Left renal cortex interstitium (tissue), 4 donors: ENCODE results near the gene MBTPS2. TPM values are rescaled to one million over a fixed set of nuclear protein-coding genes. Genes with fewer than 3 reads are reported as not detected.
"Not testable (repeated sequence)": the region's sequence is repeated elsewhere in the genome, so short reads cannot be mapped to it uniquely, and the experiment has no call there.

ENCODE experiments used
- DNase-seq, 4 donors: peaks; one replicate each; pipeline ENCODE4 v3.0.0-alpha.2; 2013; ENCODE audit warnings: low read depth in 4 of 4, low spot score in 2 of 4, missing footprints in 1 of 4
- polyA plus RNA-seq, 4 donors: library from polyadenylated mRNA; unstranded; fragments of 120-200 nt; gene quantifications; one replicate each; pipeline ENCODE4 v1.2.1, GENCODE V29; 2013; ENCODE audit not compliant: insufficient read length in 4 of 4

MBTPS2 gene
- polyA plus RNA-seq, result 10 to 100 TPM; 27.2 to 36.5 (median 33.8) TPM

DNA sequence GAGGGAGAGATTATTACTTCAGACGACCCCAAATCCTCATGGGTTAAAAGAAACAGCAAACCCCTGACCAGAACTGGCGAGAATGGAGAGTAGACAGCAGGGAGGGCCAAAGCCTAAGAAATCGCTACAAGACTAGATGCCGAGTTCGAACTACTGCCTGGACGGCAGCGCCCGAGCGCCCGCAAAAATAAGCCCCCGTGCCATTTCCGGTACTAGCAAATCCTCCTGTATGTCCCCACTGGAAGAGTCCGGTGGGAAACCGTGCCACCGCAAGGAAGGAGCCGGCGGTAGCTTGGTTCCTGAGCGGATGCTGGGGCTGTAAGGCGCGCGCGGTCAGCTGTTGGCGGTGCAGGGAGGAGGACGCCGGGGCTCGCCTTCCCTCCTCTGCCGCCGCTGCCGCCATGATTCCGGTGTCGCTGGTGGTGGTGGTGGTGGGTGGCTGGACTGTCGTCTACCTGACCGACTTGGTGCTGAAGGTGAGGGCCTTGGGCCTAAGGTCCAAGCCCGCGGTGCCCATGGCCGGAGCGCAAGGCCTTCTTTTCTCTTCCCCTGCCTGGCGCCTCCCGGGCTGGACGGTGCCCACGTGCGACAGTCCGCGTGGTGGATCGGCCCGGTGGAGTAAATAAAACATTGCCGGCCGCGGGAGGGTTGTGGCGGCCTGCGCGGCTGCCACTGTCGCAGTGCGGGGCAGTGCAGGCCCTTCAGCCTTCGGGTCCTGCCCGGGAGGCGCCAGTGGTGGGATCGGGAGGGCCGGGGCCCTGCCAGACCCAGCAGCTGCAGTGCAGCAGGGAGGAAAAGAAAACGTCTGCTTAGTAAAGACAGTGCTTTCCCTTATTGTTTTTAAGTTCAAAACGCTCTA, at the start of gene MBTPS2:
Gene MBTPS2, plus strand, starts transcription at position 284 of the 859 bp plus-strand sequence. Its CDS starts 118 bp downstream, at position 402.
- peak; percentile 50 to 81 (median 73) for DNase-seq

DNA sequence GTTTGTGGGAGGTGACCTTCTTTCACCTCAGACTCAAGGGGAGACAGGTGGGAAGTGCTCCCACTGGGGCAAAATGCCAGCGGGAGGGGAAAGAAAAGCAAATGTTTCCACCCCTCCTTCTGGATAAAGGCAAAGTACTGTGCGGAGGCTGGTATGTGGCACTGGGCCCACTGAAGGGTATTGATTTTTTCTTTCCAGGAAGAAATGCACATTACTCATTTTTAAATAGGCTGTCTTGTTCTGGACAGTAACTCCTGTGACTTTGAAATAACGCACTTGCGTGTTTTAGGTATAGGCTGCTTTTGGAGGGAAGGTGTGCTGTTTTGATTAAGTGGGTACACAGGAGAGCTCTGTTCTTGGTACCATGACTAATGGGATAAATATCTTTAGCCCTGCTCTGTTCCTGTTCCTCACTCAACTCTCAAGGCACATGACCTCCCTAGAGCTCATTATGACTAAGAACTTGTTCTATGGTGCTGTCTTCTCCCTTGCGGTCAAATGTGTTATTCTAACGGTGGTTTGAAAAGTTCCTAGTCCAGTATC, 40.7 kb upstream of the MBTPS2 start:
- no peak for DNase-seq

DNA sequence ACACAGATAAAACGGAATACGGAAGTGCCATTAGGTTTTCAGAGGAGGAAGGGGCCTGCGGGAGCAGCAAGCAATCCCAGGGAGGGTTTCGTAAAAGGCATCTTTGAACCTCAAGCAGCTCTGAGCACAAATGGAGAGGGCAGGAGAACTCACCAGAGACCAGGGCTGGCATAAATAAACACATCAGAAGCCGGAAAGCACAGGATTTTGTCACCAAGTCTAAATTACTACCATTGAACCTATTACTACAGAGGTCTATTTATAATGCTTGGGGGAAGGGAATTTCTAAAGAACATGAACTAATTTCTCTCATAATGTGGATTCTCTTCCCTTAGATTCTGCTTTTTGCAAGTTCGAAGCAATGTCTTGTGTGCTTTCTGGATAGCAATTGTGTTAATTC, 39.6 kb upstream of the MBTPS2 start:
- no peak for DNase-seq

DNA sequence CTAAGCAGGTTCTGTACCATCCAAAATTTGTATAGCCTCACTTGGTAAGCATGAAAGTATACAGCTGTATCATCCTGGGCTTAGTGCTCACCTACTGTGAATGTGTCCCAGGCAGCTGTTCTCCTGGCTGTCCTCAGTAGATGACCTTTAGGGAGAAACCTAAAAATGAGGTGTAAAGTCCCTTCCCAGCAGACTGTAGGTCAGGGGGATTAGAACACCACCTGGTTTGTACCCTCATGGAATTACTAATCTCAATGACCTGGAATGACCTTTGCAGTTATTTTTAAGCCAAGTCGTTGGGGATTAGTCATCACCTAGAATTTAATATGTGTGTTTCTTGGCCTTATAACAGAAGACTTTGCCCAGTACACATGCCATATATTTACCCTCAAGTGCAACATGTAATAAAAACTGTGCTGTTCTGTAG, 39.1 kb upstream of the MBTPS2 start:
- DNase-seq, result no peak

DNA sequence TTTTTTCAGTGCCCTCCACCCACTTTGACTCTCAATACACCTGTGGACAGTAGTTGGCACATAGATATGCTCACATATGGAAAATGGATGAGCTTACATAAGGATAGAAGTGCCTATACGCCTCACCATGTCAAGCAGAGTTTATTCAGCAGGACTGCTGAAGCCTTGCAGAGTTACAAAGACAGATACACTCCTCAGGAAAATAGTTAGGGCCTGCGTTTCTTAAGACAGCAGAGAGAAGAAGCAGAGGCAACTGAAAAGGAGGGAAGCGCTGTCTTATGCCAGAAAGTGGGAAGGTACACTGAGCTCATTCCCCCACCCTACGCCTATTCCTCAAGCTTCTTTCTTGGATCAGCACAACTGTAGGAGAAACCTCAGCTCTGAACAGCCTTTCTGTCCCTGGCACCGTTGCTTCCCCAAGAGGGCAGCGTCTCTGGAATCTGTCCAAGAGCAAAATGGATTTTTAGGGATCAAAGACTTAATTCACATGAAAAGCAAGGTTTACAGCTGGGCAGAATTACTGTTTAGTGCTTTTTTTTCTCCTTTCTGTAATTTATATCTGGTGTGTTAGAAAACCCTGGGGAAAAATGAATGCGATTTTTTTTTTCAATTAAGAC, 37.3 kb upstream of the MBTPS2 start:
- no peak for DNase-seq

DNA sequence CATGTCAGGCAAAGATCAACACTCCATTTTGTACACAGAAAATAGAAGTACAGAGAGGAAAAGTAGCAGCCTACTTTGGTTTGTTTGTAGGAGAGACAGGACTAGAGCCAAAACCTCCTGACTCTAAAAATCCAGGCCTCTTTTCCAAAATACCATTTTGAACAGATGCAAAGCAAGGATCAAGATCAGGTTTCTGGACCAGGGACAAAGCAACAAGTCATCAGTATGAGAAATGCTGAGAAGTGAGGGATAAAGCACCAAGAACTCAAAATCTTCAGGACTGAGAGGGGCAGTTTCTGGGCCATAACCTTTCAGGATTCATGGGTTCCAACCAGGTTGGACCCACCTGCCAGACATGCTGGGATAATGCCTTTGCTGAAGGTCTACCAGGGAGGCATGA, 36.6 kb upstream of the MBTPS2 start:
- no peak for DNase-seq

DNA sequence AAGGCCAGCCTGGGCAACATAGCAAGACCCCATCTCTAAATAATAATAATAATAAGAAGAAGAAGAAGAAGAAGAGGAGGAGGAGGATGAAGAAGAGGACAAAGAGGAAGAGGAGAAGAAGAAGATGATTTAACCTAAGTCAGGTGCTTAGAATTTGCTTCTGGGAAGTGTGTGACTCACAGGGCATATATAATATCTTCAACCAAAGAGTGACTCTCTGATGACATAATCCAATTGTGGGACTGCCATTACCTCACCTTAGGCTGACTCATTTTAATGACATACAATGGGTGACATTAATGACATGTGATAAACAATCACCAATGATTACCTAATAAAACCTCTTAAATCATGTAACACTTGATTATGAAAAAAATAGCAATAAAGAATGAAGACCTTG, 32.7 kb upstream of the MBTPS2 start:
- no peak for DNase-seq

DNA sequence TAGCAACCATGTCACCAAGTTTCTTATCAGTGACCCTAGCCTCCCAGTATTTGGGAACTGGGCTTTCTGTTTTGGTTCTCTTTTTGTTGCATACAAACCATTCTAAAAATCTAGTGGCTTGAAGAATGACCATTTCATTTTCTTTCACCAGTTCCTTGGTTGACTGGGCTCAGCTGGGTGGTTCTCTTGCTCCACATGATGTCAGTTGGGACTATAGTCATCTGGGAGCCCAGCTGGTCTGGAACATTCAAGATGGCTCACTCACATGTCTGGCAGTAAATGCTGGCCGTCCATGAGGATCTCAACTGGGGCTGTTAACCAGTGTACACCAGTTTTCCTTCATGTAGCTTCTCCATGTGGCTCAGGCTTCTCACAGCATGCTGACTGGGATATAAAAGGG, 27.6 kb upstream of the MBTPS2 start:
- no peak for DNase-seq

DNA sequence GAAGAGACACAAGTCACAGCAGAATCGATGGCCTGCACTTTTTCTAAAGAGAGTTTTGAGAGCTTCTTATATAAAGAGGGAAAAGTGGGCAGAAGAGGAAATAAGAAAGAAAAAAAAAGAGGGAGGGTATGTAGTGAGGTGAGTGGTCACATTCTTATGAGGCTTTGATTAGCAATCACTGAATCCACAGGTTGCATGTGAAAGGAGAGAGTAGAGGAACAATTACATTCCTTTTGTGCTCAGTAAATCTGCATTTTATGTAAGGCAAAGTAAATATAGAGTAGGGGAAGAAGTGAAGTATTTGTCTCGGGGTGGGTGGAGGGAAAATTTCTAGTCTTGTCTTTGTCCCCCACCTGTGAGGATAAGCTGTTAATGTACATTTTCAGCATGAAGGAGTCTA, 26.8 kb upstream of the MBTPS2 start:
- DNase-seq, result no peak

DNA sequence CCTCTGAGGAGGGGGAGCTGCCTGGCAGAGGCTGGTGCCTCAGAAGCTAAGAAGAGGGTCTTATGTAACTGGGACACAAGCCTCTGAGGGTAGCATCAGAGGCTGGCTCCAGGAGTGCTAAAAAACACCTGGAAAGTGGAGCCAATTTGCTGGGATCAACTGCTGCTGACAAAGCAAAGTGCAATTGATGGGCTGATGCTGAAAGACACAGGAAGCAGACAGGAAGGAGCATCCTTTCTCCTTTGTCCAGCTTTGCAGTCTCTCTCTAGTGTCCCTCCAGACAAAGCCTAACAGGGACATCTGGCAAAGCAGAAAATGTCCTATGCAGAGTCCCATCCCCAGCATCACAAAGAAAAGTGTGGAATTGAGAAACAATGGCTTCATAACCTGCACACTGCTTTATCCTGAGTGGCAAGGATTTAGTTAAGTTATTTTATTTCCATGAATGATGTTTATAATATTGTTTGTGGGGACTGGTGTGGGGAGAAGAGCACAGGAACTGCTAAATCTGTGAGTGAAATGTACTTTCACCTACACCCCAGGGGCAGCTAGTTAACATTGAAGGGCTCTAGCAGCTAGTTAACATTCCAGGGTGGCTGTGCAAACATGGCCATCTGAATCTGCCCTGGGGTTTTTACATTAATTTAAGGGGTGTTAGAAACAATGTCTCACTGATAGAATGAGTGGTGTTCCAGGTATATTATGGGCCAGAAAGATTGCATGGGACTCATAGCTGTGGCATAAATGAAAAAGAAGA, 25.6 kb upstream of the MBTPS2 start:
- DNase-seq, result no peak

DNA sequence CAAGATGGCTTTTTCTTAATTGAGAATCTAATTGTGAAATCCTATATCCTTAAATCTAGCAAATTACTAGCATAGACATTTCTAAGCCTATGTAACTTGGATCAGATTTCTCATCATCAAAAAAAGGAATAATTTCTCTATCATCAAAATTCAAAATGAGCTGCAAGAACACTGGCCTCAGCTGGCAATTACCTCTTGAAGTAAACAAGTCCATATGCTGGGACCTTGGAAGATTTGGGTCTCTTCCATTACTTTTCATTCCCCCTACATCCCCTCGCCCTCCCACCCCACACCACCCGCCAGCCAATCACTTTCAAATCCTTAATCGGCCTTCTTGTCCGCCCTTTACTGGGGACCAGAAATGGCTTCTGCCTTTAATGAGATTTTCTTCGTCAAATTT, 23.3 kb upstream of the MBTPS2 start:
- no peak for DNase-seq

DNA sequence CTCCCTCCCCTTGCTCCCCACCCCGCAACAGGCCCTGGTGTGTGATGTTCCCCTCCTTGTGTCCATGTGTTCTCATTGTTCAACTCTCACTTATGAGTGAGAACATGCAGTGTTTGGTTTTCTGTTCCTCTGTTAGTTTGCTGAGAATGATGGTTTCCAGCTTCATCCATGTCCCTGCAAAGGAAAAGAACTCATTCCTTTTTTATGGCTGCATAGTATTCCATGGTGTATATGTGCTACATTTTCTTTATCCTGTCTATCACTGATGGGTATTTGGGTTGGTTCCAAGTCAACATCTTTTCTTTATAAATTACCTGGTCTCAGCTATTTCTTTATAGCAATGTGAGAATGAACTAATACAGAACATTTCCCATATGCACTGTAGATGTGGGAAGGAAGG, 19.2 kb upstream of the MBTPS2 start:
- DNase-seq, result not testable (repeated sequence)

DNA sequence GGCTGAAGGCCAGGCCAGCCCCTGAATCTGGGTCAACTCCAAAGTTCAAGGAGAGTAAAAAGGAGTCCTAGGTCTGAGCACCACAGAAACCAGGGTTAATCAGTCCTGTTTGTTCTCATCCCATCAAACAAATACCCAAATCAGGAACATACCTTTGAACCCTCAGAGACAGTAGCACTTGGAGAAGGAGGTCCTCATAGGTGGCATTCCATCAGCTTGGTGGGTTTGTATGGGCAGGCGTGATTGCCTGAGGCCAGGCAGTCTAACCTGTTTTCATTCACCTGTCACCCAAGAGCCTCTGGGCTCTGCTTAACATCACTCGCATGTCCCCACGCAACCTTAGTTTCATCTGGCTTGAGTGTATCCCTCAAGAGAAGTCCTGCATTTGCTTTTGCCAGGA, 17.5 kb upstream of the MBTPS2 start:
- no peak for DNase-seq

DNA sequence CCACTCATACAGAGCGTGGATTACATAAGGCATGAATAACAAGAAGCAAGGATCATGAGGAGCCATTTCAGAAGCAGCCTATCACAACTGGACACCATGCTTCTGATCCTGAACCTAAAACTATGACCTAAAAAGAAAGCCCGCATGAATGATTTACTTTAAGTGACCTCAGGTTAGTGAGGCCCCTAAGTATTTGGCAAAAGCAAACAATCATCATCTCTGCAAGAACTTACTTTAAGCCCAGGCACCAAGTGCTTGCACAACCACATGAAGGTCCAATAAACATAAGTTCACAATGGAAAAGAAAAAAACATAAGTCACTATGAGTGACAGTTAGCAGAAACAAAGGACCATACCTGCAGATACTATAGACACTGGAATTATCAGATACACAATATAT, 7.9 kb upstream of the MBTPS2 start:
- DNase-seq, result no peak

DNA sequence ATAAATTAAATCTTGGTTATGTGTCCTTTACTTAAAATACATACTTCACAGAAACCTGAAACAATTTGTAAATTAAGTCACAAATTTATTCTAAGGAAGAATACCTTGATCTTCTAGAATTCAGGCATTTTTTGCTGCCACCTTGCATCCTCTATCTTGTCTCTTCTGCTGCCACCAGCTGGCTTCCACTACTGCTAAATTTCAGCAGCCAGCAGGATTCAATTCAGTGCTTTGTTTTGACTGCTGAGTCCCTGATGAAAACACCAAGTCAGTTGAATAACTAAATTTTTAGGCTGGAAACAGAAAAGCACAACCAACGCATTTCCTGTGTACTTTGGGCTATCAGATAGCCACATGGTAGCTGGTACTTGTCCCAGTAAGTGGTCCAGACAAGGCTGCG, 2.4 kb upstream of the MBTPS2 start:
- DNase-seq, result no peak

DNA sequence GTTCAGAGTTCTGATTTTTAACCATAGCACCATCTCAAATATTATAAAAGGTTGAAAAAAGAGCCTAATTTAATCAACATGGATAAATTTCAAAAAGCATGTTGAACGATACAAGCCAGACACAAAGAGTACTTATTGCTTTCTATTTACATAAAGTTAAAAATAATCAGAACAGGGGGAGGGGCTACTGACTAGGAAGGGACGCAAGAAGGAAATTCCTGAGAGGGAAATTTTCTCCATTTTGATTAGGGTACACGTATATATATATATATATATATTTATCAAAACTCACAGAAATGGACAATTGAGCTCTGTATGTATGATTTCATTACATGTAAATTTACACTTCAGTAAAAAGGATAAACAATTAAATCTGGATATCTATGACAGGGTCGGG, 482 bp upstream of the MBTPS2 start:
- DNase-seq, result no peak

DNA sequence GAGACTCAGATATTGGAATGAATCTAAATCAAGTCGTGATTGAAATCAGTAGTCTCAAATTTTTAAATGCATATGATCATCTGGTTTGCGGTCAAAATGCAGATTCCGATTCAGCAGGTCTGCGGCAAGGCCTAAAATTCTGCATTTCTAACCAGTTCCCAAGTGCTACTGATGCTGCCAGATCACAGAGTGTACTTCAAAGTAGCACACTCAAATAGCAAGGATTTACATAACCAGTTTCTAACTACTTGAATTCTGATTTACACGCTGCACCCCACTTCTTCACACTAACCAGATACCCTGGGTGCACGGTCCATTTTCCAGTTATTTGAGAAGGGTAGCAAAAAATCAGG, 752 bp downstream of the MBTPS2 start:
- DNase-seq, result no peak

DNA sequence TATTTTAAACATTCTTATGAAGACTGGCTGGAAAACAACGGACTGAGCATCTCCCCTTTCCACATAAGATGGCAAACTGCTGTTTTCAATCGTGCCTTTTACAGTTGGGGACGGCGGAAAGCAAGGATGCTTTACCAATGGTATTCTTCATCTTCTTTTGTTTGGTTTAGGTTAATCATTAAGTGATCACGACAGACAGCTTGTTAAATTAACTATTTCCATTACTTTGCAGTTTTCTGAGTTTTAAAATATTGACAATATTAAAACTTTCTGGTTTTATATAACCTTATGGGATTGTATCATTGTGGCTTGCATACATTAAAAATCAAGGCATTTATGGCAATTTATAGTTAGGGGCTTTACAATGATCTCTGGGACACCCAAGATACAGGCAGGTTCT, 3.8 kb downstream of the MBTPS2 start:
- no peak for DNase-seq

DNA sequence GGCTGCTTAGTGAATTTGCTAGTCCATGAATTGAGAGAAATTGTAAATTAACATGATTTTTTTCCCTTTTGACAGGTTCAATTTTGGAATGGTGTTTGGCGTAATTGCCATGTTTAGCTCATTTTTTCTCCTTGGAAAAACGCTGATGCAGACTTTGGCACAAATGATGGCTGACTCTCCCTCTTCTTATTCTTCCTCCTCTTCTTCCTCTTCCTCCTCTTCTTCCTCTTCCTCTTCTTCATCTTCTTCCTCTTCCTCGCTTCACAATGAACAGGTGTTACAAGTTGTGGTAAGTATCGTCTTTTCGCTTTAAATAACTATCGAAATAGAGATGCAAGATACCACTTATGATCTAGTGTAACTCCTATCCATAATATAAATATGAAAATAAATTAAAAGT, 5.7 kb downstream of the MBTPS2 start:
- no peak for DNase-seq

DNA sequence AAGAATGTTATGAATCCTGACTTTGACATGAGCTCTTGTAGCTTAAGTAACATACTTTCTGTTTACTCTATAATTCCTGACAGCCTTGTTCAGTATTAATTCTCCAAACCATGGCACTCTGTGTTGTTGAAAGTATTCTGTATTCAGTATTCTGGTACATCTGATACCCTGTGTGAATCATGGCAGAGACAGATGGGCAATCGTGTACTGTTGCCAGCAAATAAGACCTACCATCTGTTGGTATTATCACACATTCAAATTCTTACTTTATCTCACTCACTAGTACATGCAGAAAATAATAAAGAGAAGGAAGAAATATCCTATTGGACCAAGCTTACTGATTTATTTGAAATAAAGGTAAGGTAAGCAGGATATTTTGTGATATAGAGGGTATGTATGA, 7.9 kb downstream of the MBTPS2 start:
- DNase-seq, result no peak

DNA sequence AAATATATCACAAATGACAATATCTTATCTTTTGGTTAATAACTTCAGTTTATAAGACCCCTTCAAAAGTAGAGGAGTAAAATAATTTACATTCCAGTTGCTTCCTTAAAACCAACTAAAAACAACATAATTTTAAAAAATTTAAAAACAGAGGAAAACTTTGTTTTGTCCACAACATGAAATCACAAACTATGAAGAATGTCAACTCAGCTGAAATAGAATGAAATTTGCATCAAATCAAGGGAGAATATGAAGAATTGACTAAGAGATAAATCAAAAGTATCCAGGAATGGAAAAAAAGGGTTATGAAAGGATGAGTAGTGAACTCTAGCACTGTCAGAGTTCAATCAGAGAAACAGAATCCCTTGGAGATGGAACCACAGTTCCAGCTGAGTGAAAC, 14.2 kb downstream of the MBTPS2 start:
- no peak for DNase-seq
